Prostate gland (tissue), 2 donors: ENCODE data around the gene SRI.

Experiments
- CTCF ChIP-seq, 4 experiments: fragments of 200-600 bp in 2 of 4; fragments of 450-650 bp in 2 of 4; sonication (generic) in 2 of 4; IDR thresholded peaks; 1 replicate in 3 of 4; 2 replicates in 1 of 4; pipeline ENCODE4 v1.5.1; 2016 to 2019; ENCODE audit warnings: antibody characterized with exemption in 4 of 4, mild to moderate bottlenecking in 2 of 4, moderate library complexity in 2 of 4
- POLR2A ChIP-seq: fragments of 450-650 bp; IDR thresholded peaks from one replicate; pipeline ENCODE4 v1.6.1; 2016; ENCODE audit warnings: antibody characterized with exemption, mild to moderate bottlenecking

- no peak for TF ChIP-seq CTCF (IDR thresholded peaks at IDR 0.05)
- no peak for TF ChIP-seq POLR2A
Measured at GRCh38 chr7:88224601-88225275, 4.9 kb upstream of the SRI start.
